Activated CD8-positive, alpha-beta T cell treated with anti-CD3 and anti-CD28 coated beads for 36 hours (primary cell): ENCODE data around the gene ARHGEF33. TPM values are rescaled to one million over a fixed set of nuclear protein-coding genes. Genes with fewer than 3 reads are reported as not detected.
A peak's percentile ranks its signal among the peaks of the same experiment; 100 is the strongest.

Source experiments
- ATAC-seq: fragments of 200-7000 bp; cut with Tn5 transposase; one replicate; pipeline ENCODE4 v1.10.0; 2021; ENCODE audit warnings: mild to moderate bottlenecking, moderate library complexity
- CTCF ChIA-PET: fragments of 350-600 bp; sonication (Branson Sonifier 250); formaldehyde crosslinking; loops from one replicate; lab custom pipeline; 2021; ENCODE audit warnings: antibody characterized with exemption; lab: Charles Lee
- POLR2A ChIA-PET: fragments of 350-600 bp; sonication (Branson Sonifier 250); formaldehyde crosslinking; loops from one replicate; lab custom pipeline; 2021; ENCODE audit warnings: antibody characterized with exemption; lab: Charles Lee
- DNase-seq: peaks from one replicate; pipeline ENCODE4 v3.0.0-alpha.2; 2020
- H3K27ac Mint-ChIP-seq: one replicate; pipeline ENCODE4 v1.8.0; 2021; ENCODE audit warnings: mild to moderate bottlenecking, mixed read lengths
- H3K27me3 Mint-ChIP-seq: one replicate; pipeline ENCODE4 v1.8.0; 2021; ENCODE audit warnings: mixed read lengths
- H3K36me3 Mint-ChIP-seq: one replicate; pipeline ENCODE4 v1.8.0; 2021; ENCODE audit warnings: low read depth, mixed read lengths
- H3K4me1 Mint-ChIP-seq: one replicate; pipeline ENCODE4 v1.8.0; 2021; ENCODE audit warnings: low read depth, mixed read lengths
- H3K4me3 Mint-ChIP-seq: one replicate; pipeline ENCODE4 v1.8.0; 2021; ENCODE audit warnings: mild to moderate bottlenecking, moderate library complexity, mixed read lengths
- H3K9me3 Mint-ChIP-seq: one replicate; pipeline ENCODE4 v1.8.0; 2021; ENCODE audit warnings: mixed read lengths
- intact Hi-C: fragments of 100-400 bp; cut with micrococcal nuclease; formaldehyde crosslinking; loops from one replicate; pipeline ENCODE4 v1.10.0; 2022
- total RNA-seq, 2 experiments: library from RNA; stranded (reverse); gene quantifications; one replicate each; pipeline ENCODE4 v1.2.3, GENCODE V29; 2021
- TF ChIP-seq, protein P1 (sequence below): fragments of 200-600 bp; IDR thresholded peaks from one replicate; pipeline ENCODE4 v1.8.0; 2022; ENCODE audit warnings: antibody characterized with exemption, mild to moderate bottlenecking

ARHGEF33 gene
- total RNA-seq, 2 experiments from 2014 or later: not detected

GRCh38 chr2:38959938-38960608 is 70.4 kb downstream of the ARHGEF33 start:
- H3K36me3 Mint-ChIP-seq: no peaks in the 10 kb centered on the region
- peak; percentile 98 for ATAC-seq
- peaks cover 22% of the 10 kb centered on the region for H3K27me3 Mint-ChIP-seq
- TF ChIP-seq, protein P1, sequence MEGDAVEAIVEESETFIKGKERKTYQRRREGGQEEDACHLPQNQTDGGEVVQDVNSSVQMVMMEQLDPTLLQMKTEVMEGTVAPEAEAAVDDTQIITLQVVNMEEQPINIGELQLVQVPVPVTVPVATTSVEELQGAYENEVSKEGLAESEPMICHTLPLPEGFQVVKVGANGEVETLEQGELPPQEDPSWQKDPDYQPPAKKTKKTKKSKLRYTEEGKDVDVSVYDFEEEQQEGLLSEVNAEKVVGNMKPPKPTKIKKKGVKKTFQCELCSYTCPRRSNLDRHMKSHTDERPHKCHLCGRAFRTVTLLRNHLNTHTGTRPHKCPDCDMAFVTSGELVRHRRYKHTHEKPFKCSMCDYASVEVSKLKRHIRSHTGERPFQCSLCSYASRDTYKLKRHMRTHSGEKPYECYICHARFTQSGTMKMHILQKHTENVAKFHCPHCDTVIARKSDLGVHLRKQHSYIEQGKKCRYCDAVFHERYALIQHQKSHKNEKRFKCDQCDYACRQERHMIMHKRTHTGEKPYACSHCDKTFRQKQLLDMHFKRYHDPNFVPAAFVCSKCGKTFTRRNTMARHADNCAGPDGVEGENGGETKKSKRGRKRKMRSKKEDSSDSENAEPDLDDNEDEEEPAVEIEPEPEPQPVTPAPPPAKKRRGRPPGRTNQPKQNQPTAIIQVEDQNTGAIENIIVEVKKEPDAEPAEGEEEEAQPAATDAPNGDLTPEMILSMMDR: no peak
- H3K9me3 Mint-ChIP-seq: no peaks in the 10 kb centered on the region
- no peaks in the 10 kb centered on the region for H3K4me1 Mint-ChIP-seq
- DNase-seq: peak; percentile 78
- H3K4me3 Mint-ChIP-seq: peak overlapping the region; percentile 53
- no peak overlapping the region for H3K27ac Mint-ChIP-seq
- CTCF ChIA-PET: interaction anchor here (0.8 to 3.5 kb wide), 4 partner anchors 13 to 279 kb away, joined by 3 to 13 read pairs (median 8); no protein-coding TSS in a partner anchor
- POLR2A ChIA-PET: interaction anchor here (0.6 to 1.2 kb wide), 4 partner anchors 31 to 360 kb away, joined by 3 read pairs; no protein-coding TSS in a partner anchor
- intact Hi-C loops: no loop called here

- peak; percentile 22 for ATAC-seq
- POLR2A ChIA-PET: no interaction called here
- no peak for DNase-seq
- TF ChIP-seq, protein P1: no peak
- Mint-ChIP-seq H3K27ac (no peak overlapping the region), H3K9me3 (no peaks in the 10 kb centered on the region), H3K27me3 (peaks cover 22% of the 10 kb centered on the region), H3K4me3 (no peak overlapping the region), H3K36me3 (no peaks in the 10 kb centered on the region), H3K4me1 (no peaks in the 10 kb centered on the region)
- CTCF ChIA-PET: interaction anchor here (0.7 to 3.5 kb wide), 2 partner anchors 13 to 269 kb away, joined by 3 to 12 read pairs; no protein-coding TSS in a partner anchor
- intact Hi-C loops: no loop called here
These were observed 71.1 kb downstream of the ARHGEF33 start for GRCh38 chr2:38960609-38961320.

- Mint-ChIP-seq H3K9me3 (no peaks in the 10 kb centered on the region), H3K4me3 (no peak overlapping the region), H3K36me3 (no peaks in the 10 kb centered on the region), H3K4me1 (no peaks in the 10 kb centered on the region), H3K27me3 (peaks cover 9% of the 10 kb centered on the region), H3K27ac (no peak overlapping the region)
- intact Hi-C loops: no loop called here
- TF ChIP-seq, protein P1: no peak
- POLR2A ChIA-PET: no interaction called here
- DNase-seq (no peak), ATAC-seq (no peak)
- CTCF ChIA-PET: no interaction called here
These were observed 76.3 kb downstream of the ARHGEF33 start for GRCh38 chr2:38966006-38966405.

DNA sequence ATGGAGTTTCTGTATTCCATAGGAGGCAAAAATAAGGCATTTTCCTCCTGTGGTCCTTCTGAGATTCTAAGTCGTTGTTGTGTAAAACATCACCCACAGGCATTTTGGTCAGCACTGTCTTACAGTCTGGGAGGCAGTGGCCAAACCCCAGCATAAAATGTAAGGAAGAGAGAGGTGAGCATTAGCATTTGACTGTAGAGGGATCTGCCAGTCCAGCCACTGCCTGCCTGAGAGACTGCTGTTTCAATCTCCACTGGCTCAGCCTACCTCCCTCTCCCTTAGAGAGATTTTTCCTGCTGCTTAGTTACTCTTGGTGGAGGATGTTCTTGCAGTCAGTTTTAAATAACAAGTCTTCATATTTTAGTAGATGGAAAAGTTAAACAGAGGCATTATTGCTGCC is 77.0 kb downstream of the ARHGEF33 start:
- Mint-ChIP-seq H3K27ac (no peak overlapping the region), H3K36me3 (no peaks in the 10 kb centered on the region)
- POLR2A ChIA-PET: no interaction called here

More for the DNA sequence above, 77.0 kb downstream of the ARHGEF33 start:
- ATAC-seq: no peak
- CTCF ChIA-PET: no interaction called here
- no peak for DNase-seq
- no peak overlapping the region for H3K4me3 Mint-ChIP-seq
- no peaks in the 10 kb centered on the region for H3K4me1 Mint-ChIP-seq
- H3K27me3 Mint-ChIP-seq: peaks cover 5% of the 10 kb centered on the region
- intact Hi-C loops: no loop called here
- no peaks in the 10 kb centered on the region for H3K9me3 Mint-ChIP-seq
- TF ChIP-seq, protein P1: no peak
